Stimulated activated CD4-positive, alpha-beta T cell treated with anti-CD3 and anti-CD28 coated beads, Interleukin-4, amount 100 ng/mL, for 4 hours (primary cell): ENCODE results near the gene HEATR1.

ENCODE experiments used
- DNase-seq, 2 experiments: peaks; one replicate each; pipeline ENCODE4 v3.0.0-alpha.2; 2020

HEATR1 gene

GRCh38 chr1:236535662-236536161 is 68.6 kb downstream of the HEATR1 start:
- no peak for DNase-seq

DNA sequence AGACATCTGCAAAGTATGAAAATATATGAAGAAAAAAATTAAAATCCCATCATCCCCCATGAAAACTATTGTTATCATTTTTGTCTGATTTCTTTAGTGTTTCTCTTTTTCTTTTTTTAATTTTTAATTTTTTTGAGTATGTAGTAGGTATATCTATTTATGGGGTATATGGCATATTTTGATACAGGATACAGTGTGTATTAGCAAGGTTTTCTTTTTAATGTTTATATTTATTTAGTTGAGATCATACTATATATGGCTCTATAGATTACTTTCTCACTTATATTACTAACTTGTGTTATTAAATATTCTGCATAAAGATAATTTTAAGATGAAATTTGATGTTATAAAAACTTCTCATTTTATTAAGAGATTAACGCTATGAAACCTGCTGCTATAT is 69.1 kb downstream of the HEATR1 start:
- DNase-seq: no peak

DNA sequence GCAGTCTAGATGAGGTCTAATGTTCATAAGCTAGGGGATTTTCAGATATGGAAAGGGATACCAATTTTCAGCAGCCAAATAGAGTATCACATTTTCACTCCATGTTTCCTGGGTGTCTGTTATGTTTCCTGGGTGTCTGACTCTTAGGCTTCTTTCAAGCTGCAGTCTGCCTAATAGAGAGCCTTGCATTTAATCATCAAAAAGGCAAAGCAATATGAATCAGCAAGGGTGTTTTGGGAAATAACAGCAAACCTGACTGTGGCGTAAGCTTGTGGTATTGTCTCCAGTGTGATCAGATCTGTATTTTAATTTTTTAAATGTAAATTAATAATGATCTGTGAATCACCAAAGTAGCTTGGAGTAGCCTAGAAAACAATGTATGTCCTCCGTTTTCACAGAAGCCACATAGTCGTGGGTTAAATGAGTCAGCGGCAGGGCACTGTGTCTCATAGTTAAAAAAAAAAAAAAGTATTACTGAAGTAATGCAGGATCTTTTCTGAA is 70.1 kb downstream of the HEATR1 start:
- DNase-seq: peak in 1 of 2 experiments; percentile 59

DNA sequence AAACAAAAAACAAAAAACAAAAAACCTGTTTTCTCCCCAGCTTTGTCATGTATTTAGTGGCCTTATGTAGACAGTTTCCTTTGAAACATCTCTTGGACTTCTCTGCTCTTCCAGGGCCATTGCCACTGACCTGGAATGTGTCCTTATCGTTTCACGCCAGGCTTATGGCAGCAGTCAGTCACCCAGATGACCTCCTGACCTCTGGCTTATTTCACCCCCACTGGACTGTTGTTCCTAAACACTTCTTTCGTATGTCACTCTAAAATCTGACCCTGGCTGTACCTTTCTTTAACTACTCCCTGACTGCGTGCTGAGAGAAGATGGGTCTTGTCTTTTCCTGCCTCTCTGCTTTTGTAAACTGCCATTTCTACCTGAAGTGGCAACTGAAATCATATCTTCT is 71.5 kb downstream of the HEATR1 start:
- DNase-seq: no peak

DNA sequence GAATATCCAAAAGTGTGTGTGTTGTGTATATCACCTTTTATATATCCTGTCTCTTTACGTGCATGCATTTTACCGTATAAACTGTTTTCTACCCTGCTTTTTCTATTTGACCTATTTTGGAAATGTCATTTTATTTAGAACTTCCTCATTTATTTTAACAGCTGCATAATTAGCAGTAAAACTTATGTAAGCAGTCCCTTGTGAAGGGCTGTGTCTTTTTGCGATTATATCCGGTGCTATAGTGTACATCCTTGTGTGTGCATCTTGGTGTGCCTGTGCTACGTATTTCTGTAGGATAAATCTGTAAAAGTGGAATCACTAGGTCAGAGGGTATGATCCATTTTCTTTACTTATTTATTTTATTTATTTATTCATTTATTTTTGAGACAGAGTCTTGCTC is 73.4 kb downstream of the HEATR1 start:
- no peak for DNase-seq

DNA sequence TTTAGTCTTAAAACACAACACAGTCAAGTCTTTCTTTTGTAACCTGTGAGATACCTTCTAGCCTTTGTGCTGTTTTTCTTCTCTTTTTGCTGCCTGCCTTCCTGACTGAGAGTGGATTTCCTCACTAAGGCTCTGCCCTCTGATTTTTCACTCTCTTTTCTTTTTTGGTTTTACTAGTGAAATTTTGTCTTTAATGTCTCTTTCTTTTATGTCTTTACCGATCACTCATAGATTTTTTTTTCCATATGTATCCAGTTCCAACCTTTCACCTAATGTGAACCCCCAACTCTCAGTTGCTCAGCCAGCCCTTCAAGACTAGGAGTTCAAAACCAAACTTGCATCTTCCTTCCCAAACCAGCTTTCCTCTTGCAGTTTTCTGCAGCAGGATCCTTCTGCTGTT is 74.0 kb downstream of the HEATR1 start:
- DNase-seq: no peak

DNA sequence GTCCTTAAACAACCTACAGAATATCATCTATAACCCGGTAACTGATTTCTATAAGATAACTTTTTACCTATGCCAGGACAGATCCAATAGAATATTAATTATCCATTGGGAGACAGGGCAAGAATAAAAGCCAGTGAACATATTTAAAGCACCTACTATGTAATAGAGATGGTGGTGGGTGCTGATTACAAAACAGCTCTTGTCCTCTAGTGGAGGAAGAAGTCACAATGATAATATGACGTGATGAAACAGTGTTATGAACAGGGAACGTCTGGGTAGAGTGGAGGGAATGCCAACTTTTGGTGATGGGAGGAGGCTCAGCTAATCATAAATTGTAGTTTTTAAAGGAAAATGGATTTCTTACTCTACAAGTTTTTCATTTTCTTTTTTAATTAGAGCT is 78.2 kb downstream of the HEATR1 start:
- no peak for DNase-seq

- DNase-seq: no peak
Observed at GRCh38 chr1:236524895-236525184, 79.5 kb downstream of the HEATR1 start.

GRCh38 chr1:236524142-236524894 is 80.0 kb downstream of the HEATR1 start:
- peak; percentile 20 to 53 for DNase-seq

- DNase-seq: peak; percentile 85 to 86
Observed at GRCh38 chr1:236523704-236524141, 80.6 kb downstream of the HEATR1 start, which contains the start of gene LGALS8. LGALS8 (plus strand) TSS chr1:236523982; CDS start chr1:236526071, 2,089 bp downstream.

- no peak for DNase-seq
Observed at GRCh38 chr1:236522937-236523703, 81.2 kb downstream of the HEATR1 start.

- DNase-seq: no peak
Observed at GRCh38 chr1:236520445-236521005, 83.8 kb downstream of the HEATR1 start.

DNA sequence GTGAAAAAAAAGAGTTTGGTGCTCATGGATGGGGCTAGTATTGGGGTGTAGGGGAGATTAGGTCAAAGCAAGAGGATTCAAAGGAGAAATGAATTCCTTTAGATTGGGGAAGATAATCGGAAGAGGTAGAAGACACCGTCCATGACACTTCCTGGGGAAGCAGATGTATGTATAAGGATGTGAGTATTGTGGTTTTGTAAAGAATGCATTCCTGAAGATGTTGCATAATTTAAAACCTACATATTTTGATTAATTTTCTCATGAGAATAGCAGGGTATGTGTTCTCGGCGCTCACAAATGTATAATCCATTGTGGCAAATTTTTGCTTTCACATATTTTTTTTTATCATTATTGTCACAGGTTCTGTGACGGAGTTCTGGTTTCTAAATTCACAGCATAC is 86.0 kb downstream of the HEATR1 start:
- no peak for DNase-seq

DNA sequence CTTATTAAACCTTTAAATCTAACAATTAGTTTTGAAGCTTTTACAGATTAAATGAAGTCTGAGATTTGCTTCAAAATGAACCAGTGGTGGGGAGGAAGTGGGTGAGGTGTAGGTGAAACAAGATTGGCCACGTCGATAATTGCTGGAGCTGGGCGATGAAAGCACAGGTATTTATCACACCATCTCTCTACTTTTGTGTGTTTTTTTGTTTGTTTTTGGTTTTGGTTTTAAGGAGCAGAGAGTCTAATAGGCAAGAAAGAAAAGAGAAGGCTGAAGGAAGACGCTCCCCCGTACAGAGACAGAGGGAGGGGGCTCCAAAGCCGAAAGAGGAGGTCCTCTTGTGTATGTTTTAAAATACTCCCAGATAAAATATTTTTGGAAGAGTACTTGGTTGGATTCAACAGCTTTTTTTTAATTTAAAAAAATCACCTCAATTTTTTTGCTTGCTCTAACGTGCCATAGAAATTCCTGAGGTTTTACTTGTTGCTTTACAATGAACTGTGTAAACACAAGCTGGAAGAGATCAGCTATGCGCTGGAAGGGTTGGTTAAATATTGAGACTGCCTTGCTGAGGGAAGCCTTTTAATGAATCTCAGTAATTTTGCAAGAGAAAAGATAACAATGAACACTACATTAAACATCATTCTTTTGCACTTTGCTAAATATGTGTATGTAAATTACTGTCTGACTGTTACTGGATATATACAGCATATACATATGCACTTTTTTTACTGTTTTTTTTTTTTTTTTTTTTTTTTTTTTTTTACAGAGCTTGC is 87.2 kb downstream of the HEATR1 start:
- DNase-seq: peak in 1 of 2 experiments; percentile 23

- DNase-seq: no peak
Observed at GRCh38 chr1:236515443-236515958, 88.8 kb downstream of the HEATR1 start.

DNA sequence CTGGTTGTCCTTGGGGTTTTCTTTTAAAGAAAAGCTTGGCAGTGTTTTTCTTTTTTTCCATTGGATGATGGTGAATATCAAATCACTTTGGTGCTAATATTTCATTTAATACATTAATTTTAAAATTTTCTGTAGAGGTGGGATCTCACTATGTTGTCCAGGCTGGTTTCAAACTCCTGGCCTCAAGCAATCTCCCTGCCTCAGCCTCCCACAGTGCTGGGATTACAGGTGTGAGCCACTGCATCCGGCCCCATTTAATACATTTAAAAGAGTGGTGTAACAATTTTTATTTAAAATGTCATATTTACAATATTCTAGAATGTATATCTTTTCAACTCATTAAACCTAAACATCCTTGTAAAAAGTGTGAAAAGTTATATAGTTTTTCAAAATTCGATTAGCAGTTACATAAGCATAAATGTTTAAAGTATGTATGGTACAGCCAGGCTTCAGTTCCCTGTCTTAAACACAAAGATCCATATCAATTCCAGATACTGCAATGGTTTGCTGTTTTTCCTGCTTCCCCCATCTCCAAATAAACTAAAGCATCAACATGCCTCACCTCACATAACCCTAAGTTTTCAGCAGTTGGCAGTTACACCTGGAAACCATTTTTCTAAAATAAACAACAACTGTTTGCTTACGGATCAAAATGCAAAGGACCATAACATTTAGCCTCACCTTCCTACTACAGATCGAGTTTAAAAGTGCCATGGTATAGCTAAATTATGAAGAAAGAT is 89.4 kb downstream of the HEATR1 start:
- DNase-seq: no peak

GRCh38 chr1:236511735-236512418 is 92.4 kb downstream of the HEATR1 start:
- DNase-seq: no peak

DNA sequence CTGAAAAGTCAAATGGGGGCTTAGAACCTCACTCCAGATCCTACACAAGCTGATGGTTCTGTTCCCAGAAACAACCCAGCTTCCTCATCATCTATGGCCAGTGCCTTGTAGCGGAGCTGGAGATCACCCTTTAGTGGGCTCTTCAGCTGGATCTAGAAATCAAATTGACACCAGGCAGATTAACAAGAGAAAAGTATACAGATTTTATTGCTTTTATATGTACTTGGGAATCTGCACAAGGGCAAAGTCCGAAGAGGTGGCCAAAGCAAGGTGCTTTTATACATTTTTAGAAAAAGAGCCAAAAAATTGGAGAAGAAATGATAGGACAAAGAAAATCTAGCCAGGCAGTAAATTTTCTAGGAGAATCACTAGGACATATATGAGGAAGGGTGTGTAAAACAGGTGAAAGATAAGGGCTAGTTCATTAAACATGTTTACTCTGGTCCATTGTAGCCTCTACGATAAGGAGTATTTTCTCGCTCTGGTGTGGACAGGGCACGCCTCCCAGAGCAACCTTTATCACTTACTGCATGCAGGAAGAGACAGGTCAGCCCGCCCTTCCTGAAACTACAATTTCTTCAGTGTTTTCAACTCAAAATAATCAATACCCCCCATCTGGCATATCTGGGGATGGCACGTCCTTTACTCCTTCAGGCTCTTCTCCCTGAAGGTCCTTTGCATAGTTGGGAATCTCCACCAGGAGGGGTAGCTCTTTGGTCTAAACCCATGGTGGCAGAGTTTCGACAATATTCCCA is 94.5 kb downstream of the HEATR1 start:
- DNase-seq: no peak

GRCh38 chr1:236509203-236509602 is 95.1 kb downstream of the HEATR1 start:
- DNase-seq: no peak

DNA sequence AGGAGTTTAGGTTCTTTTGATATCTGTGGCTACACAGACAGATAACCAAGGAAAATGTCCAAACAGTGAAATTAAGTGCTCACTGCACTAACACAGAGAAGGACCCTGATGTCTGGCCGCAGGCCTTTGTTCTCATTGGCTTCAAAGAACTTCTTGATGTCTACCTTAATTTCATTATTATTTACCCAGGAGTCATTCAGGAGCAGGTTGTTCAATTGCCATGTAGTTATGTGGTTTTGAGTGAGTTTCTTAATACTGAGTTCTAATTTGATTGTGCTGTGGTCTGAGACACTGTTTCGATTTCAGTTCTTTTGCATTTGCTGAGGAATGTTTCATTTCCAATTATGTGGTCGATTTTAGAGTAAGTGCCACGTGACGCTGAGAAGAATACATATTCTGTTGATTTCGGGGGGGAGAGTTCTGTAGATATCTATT is 95.7 kb downstream of the HEATR1 start:
- DNase-seq: no peak
